GM21381 (cell line): ENCODE data around the gene TMA7.

Source experiments
- ATAC-seq: cut with Tn5 transposase; IDR thresholded peaks from one replicate; pipeline ENCODE4 v1.9.1; 2021; ENCODE audit warnings: mild to moderate bottlenecking, moderate library complexity; ENCODE audit not compliant: unreplicated experiment

TMA7 gene

GRCh38 chr3:48422272-48422671 is 17.8 kb upstream of the TMA7 start:
- ATAC-seq, result no peak

- no peak for ATAC-seq
Measured at GRCh38 chr3:48422681-48423080, 17.4 kb upstream of the TMA7 start.

- ATAC-seq, result no peak
Measured at GRCh38 chr3:48423241-48423882, 16.7 kb upstream of the TMA7 start.

GRCh38 chr3:48423883-48424695 is 16.0 kb upstream of the TMA7 start:
- no peak for ATAC-seq

GRCh38 chr3:48425281-48425812 is 14.7 kb upstream of the TMA7 start:
- ATAC-seq, result no peak

- no peak for ATAC-seq
Measured at GRCh38 chr3:48426401-48426909, 13.6 kb upstream of the TMA7 start.

- ATAC-seq, result no peak
Measured at GRCh38 chr3:48426944-48427629, 13.0 kb upstream of the TMA7 start.

GRCh38 chr3:48427630-48427962 is 12.5 kb upstream of the TMA7 start:
- no peak for ATAC-seq

- no peak for ATAC-seq
Measured at GRCh38 chr3:48428088-48428571, 11.9 kb upstream of the TMA7 start.

- peak; percentile 47 for ATAC-seq
Measured at GRCh38 chr3:48428572-48429316, 11.3 kb upstream of the TMA7 start.

GRCh38 chr3:48429317-48429959 is 10.6 kb upstream of the TMA7 start:
- ATAC-seq, result peak; percentile 38

- ATAC-seq, result no peak
Measured at GRCh38 chr3:48429960-48430707, 9.9 kb upstream of the TMA7 start, which contains the start of gene PLXNB1. Gene PLXNB1 (minus strand): TSS chr3:48430086. CDS start chr3:48424611, 5,475 bp downstream.

- ATAC-seq, result no peak
Measured at GRCh38 chr3:48430708-48431101, 9.4 kb upstream of the TMA7 start.

- no peak for ATAC-seq
Measured at GRCh38 chr3:48431224-48432029, 8.6 kb upstream of the TMA7 start.

- no peak for ATAC-seq
Measured at GRCh38 chr3:48432411-48433371, 7.4 kb upstream of the TMA7 start.

- ATAC-seq, result no peak
Measured at GRCh38 chr3:48433472-48434118, 6.5 kb upstream of the TMA7 start.
